Right atrium auricular region (tissue), 2 donors: ENCODE data around the gene TMEM132C. TPM values are rescaled to one million over a fixed set of nuclear protein-coding genes. Genes with fewer than 3 reads are reported as not detected.

ENCODE experiments used
- DNase-seq: peaks from one replicate; pipeline ENCODE4 v3.0.0-alpha.2; 2019; ENCODE audit warnings: low spot score
- H3K27ac ChIP-seq, 2 donors: fragments of 200-600 bp; sonication (generic); 1 replicate in 1 of 2; 2 replicates in 1 of 2; pipeline ENCODE4 v1.5.1; 2016 to 2019
- H3K27me3 ChIP-seq, 2 donors: fragments of 200-600 bp; sonication (generic); one replicate each; pipeline versions ENCODE4 v1.5.1 to v1.6.0; 2017 to 2019
- H3K36me3 ChIP-seq: fragments of 200-600 bp; sonication (generic); one replicate; pipeline ENCODE4 v1.5.1; 2016
- H3K4me1 ChIP-seq, 2 donors: fragments of 200-600 bp; sonication (generic); one replicate each; pipeline versions ENCODE4 v1.5.1 to v1.6.0; 2017 to 2019
- H3K4me3 ChIP-seq, 2 donors: fragments of 200-600 bp; sonication (generic); 1 replicate in 1 of 2; 2 replicates in 1 of 2; pipeline ENCODE4 v1.5.1; 2017 to 2019; ENCODE audit warnings: mild to moderate bottlenecking in 1 of 2, moderate library complexity in 1 of 2
- H3K9me3 ChIP-seq, 2 donors: fragments of 200-600 bp; sonication (generic); one replicate each; pipeline ENCODE4 v1.5.1; 2019
- CTCF ChIP-seq, 2 donors: fragments of 200-600 bp; sonication (generic); IDR thresholded peaks; one replicate each; pipeline ENCODE4 v1.5.1; 2019; ENCODE audit warnings: antibody characterized with exemption in 2 of 2
- total RNA-seq, 2 donors: library from RNA; depleted of rRNA; stranded (reverse); fragments of >200 nt; gene quantifications; one replicate each; pipeline ENCODE4 v1.1.0, GENCODE V29; 2016

TMEM132C gene
- total RNA-seq, 2 donors from 2014 or later: 5.3 to 10.5 TPM

GRCh38 chr12:128672893-128673292, 405.9 kb downstream of the TMEM132C start:
- no peak for TF ChIP-seq CTCF (IDR thresholded peaks at IDR 0.05)
- no peak overlapping the region for H3K4me3 ChIP-seq
- no peaks in the 10 kb centered on the region for H3K36me3 ChIP-seq
- no peak overlapping the region for H3K27ac ChIP-seq
- no peaks in the 10 kb centered on the region for H3K27me3 ChIP-seq
- no peak for DNase-seq
- peaks cover 0 to 6% of the 10 kb centered on the region in 2 donors for H3K9me3 ChIP-seq
- H3K4me1 ChIP-seq: no peaks in the 10 kb centered on the region

- Histone ChIP-seq H3K27me3 (no peaks in the 10 kb centered on the region), H3K9me3 (peaks cover 0 to 5% of the 10 kb centered on the region in 2 donors), H3K4me3 (no peak overlapping the region), H3K27ac (no peak overlapping the region), H3K36me3 (no peaks in the 10 kb centered on the region), H3K4me1 (no peaks in the 10 kb centered on the region)
- no peak for TF ChIP-seq CTCF (IDR thresholded peaks at IDR 0.05)
- DNase-seq: no peak
These were observed 408.6 kb downstream of the TMEM132C start for GRCh38 chr12:128675576-128675975.

GRCh38 chr12:128680555-128680954, 413.6 kb downstream of the TMEM132C start:
- DNase-seq: no peak
- H3K9me3 ChIP-seq: no peaks in the 10 kb centered on the region
- no peak overlapping the region for H3K4me3 ChIP-seq
- H3K27me3 ChIP-seq: no peaks in the 10 kb centered on the region
- TF ChIP-seq CTCF (IDR thresholded peaks at IDR 0.05): no peak
- no peak overlapping the region for H3K27ac ChIP-seq
- H3K4me1 ChIP-seq: no peaks in the 10 kb centered on the region
- no peaks in the 10 kb centered on the region for H3K36me3 ChIP-seq

- DNase-seq: no peak
- no peak for TF ChIP-seq CTCF (IDR thresholded peaks at IDR 0.05)
- Histone ChIP-seq H3K4me3 (no peak overlapping the region), H3K36me3 (no peaks in the 10 kb centered on the region), H3K27me3 (no peaks in the 10 kb centered on the region), H3K27ac (no peak overlapping the region), H3K4me1 (no peaks in the 10 kb centered on the region), H3K9me3 (no peaks in the 10 kb centered on the region)
These were observed 415.7 kb downstream of the TMEM132C start for GRCh38 chr12:128682548-128683275.

GRCh38 chr12:128684352-128684751, 417.4 kb downstream of the TMEM132C start:
- H3K9me3 ChIP-seq: no peaks in the 10 kb centered on the region
- DNase-seq: no peak
- no peaks in the 10 kb centered on the region for H3K36me3 ChIP-seq
- H3K4me1 ChIP-seq: no peaks in the 10 kb centered on the region
- TF ChIP-seq CTCF (IDR thresholded peaks at IDR 0.05): no peak
- no peaks in the 10 kb centered on the region for H3K27me3 ChIP-seq
- H3K27ac ChIP-seq: no peak overlapping the region
- H3K4me3 ChIP-seq: no peak overlapping the region
